BLaER1 treated with 17β-estradiol and CSF1 and Interleukin-3, amounts not matched to agents 10 nM and 100 nM (cell line): ENCODE results near the gene SLC23A2.
"Not testable (repeated sequence)": the region's sequence is repeated elsewhere in the genome, so short reads cannot be mapped to it uniquely, and the experiment has no call there.

Source experiments
- H3K27ac ChIP-seq, 11 experiments: shearing (Covaris generic); formaldehyde crosslinking; 2 replicates each; pipeline ENCODE4 v1.8.1; 2022
- H3K27me3 ChIP-seq, 11 experiments: shearing (Covaris generic); formaldehyde crosslinking; 2 replicates each; pipeline ENCODE4 v1.8.1; 2022
- H3K36me3 ChIP-seq, 11 experiments: shearing (Covaris generic); formaldehyde crosslinking; 2 replicates each; pipeline ENCODE4 v1.8.1; 2022
- H3K4me1 ChIP-seq, 10 experiments: shearing (Covaris generic); formaldehyde crosslinking; 2 replicates each; pipeline ENCODE4 v1.8.1; 2022
- H3K4me2 ChIP-seq, 11 experiments: shearing (Covaris generic); formaldehyde crosslinking; 2 replicates each; pipeline ENCODE4 v1.8.1; 2022
- H3K4me3 ChIP-seq, 10 experiments: shearing (Covaris generic); formaldehyde crosslinking; 2 replicates each; pipeline ENCODE4 v1.8.1; 2022
- H3K9ac ChIP-seq, 11 experiments: shearing (Covaris generic); formaldehyde crosslinking; 2 replicates each; pipeline ENCODE4 v1.8.1; 2022
- H3K9me3 ChIP-seq, 11 experiments: shearing (Covaris generic); formaldehyde crosslinking; replicated peaks in 1 of 11; 2 replicates each; pipeline ENCODE4 v1.8.1; 2022
- H4K20me1 ChIP-seq, 11 experiments: shearing (Covaris generic); formaldehyde crosslinking; 2 replicates each; pipeline ENCODE4 v1.8.1; 2022
- Cebpa-rat ChIP-seq, 11 experiments: shearing (Covaris generic); IDR thresholded peaks; 2 replicates each; pipeline ENCODE4 v1.8.1; 2022

Gene SLC23A2

DNA sequence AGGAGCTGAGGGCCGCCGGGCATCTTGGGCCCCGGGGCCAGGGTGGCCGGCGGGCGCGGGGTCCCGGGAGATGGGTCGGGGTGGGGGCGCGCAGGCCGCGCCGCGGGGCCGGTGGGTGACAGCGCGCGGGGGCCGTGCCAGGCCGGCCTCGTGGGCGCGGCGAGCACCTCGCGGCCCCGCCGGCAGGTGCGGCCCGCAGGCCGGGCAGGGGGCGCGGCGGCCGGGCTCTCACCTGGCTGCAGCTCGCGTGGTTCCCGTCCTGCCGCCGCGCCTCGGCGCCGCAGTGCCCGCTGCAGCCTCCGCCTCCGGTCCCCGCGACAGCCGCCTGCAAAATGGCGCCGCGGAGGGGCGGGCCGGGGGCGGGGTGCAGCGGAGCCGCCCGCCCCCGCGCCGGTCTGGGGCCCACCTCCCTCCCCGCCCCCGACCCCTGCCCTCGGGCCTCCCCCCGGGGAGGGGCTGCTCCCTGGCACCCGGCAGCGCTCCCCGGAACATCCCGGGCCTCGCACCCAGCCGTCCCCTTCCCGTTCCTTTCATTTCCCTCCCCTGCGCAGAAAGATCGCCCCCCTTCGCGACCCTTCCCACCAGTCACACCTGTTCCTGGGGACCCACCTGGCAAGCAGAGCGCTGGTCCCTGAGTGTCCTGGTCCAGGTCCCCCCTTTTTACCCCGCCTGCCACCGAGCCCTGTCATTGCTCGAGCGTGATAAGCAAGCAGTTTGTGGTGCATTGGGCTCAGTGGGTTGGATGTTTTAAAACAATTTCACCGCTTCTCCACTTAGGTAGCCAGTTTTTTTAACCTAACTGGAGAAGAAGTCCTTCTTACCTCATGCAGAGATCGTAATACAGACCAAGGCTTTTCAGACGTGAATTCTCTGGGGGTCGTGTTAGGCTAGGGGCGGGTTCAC lies at the start of gene SLC23A2:
Gene SLC23A2, minus strand, starts transcription at position 337 of the 903 bp plus-strand sequence. CDS start 68,948 bp downstream, outside the sequence.
- peaks cover 36 to 42% (median 39%) of the 10 kb centered on the region in 10 experiments for H3K4me1 ChIP-seq
- H3K36me3 ChIP-seq: no peaks in the 10 kb centered on the region
- TF ChIP-seq Cebpa-rat (IDR thresholded peaks at IDR 0.05): no peak
- peak within 1 kb of the TSS; percentile 85 to 98 (median 94) for H3K4me3 ChIP-seq
- no peaks in the 10 kb centered on the region for H3K9me3 ChIP-seq
- H3K4me2 ChIP-seq: peak within 1 kb of the TSS; percentile 89 to 99 (median 96)
- peak within 1 kb of the TSS; percentile 85 to 96 (median 91) for H3K9ac ChIP-seq
- no peaks in the 10 kb centered on the region for H3K27me3 ChIP-seq
- peaks cover 3 to 45% (median 36%) of the 10 kb centered on the region in 11 experiments; a peak in 16 of 22 replicates for H4K20me1 ChIP-seq
- H3K27ac ChIP-seq: peak within 1 kb of the TSS; percentile 61 to 89 (median 84)

DNA sequence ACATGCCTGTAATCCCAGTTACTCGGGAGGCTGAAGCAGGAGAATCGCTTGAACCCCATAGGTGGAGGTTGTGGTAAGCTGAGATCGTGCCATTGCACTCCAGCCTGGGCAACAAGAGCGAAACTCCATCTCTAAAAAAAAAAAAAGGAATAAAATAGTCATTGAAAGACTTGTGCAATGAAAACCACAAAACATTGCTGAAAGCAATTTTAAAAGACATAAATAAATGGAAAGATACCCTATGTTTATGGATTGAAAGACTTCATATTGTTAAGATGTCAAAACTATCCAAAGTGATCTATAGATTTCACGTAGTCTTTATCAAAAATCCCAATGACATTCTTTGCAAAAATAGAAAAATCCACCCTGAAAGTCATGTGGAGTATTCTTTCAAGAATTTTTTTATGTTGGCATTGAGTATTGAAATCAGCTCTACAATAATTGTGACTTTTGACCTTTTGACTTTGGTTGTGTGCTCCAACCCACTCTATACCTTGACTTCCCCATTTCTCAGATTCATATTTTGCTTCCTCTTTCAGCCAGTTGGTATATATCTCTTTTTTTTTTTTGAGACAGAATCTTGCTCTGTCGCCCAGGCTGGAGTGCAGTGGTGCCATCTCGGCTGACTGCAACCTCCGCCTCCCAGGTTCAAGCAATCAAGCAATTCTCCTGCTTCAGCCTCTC lies 45.5 kb upstream of the SLC23A2 start:
- Histone ChIP-seq H3K36me3 (no peaks in the 10 kb centered on the region), H3K4me2 (peak overlapping the region in 8 of 11 experiments; percentile 8 to 82 (median 59); a peak in 13 of 22 replicates), H3K9ac (no peak overlapping the region), H3K27ac (peak overlapping the region in 1 of 11 experiments; percentile 36; a peak in 2 of 22 replicates), H3K9me3 (no peaks in the 10 kb centered on the region), H4K20me1 (no peaks in the 10 kb centered on the region), H3K27me3 (no peaks in the 10 kb centered on the region), H3K4me3 (no peak overlapping the region), H3K4me1 (peaks cover 4 to 62% (median 38%) of the 10 kb centered on the region in 10 experiments)
- no peak for TF ChIP-seq Cebpa-rat (IDR thresholded peaks at IDR 0.05)

DNA sequence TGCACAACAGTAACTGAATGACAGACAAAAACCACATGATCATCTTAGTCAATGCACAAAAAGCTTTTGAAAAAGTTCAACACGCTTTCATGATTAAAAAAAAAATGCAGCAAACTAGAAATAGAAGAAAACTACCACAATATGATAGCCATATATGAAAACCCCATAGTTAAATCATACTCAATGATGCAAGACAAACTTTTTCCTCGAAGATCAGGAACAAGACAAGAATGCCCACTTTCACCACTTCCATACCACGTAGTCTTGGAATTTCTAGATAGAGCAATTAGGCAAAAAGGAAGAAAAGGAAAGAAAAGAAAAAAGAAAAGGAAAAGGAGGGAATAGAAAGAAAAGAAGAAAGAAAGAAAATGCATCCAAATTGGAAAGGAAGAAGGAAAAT lies 44.6 kb upstream of the SLC23A2 start:
- H3K9me3 ChIP-seq: no peaks in the 10 kb centered on the region
- no peaks in the 10 kb centered on the region for H4K20me1 ChIP-seq
- H3K36me3 ChIP-seq: no peaks in the 10 kb centered on the region
- H3K27ac ChIP-seq: 0 out of 22 replicates have a peak overlapping the region, but pooled peaks of 1 of the 11 experiments have one; percentile 2
- H3K4me1 ChIP-seq: peaks cover 12 to 67% (median 44%) of the 10 kb centered on the region in 10 experiments
- H3K9ac ChIP-seq: no peak overlapping the region
- no peak overlapping the region for H3K4me3 ChIP-seq
- no peaks in the 10 kb centered on the region for H3K27me3 ChIP-seq
- H3K4me2 ChIP-seq: peak overlapping the region in 3 of 11 experiments; percentile 37 to 82 (median 65); a peak in 5 of 22 replicates
- no peak for TF ChIP-seq Cebpa-rat (IDR thresholded peaks at IDR 0.05)

DNA sequence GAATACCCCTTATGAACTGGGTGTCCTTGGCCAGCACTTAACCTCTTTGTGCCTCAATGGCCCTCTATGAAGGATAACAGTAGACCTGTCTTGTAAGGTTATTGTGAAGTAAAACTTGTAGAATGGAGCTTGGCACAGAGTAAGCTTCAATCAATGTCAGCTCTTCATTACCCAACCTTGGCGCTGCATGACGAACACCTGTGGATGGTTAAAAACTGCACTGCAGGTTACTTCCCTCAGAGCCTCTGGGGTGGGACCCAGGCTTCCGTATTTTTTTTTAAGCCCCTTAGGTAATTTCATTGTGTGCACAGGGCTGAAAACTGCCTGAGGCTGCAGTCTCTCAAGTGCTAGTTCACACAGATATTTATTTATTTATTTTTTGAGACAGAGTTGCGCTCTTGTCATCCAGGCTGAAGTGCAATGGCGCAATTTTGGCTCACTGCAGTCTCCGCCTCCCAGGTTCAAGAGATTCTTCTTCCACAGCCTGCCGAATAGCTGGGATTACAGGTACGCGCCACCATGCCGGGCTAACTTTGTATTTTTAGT lies 42.8 kb upstream of the SLC23A2 start:
- no peaks in the 10 kb centered on the region for H3K9me3 ChIP-seq
- no peak for TF ChIP-seq Cebpa-rat (IDR thresholded peaks at IDR 0.05)
- no peaks in the 10 kb centered on the region for H3K27me3 ChIP-seq
- H3K4me1 ChIP-seq: peaks cover 14 to 65% (median 44%) of the 10 kb centered on the region in 10 experiments
- no peaks in the 10 kb centered on the region for H4K20me1 ChIP-seq
- no peak overlapping the region for H3K4me3 ChIP-seq
- H3K36me3 ChIP-seq: no peaks in the 10 kb centered on the region
- H3K4me2 ChIP-seq: no peak overlapping the region
- no peak overlapping the region for H3K9ac ChIP-seq
- H3K27ac ChIP-seq: no peak overlapping the region

DNA sequence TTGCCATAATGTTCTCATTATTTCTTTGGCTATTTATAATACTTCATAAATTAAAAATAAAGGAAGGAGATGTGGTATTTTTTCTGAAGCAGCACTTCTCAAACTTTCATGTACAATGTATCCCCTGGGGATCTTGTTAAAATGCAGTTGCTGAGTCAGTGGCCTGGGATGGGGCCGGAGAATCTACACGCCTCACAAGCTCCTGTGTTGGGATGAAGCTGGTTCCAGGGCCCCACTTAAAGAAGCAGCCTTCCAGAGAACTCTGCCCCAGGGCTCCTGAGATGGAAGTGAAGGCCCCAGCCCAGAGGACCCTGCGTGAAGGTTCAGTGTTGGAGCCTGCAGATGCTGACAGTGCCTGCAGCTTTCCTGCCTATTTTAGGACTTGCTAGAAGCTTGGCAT lies 40.1 kb upstream of the SLC23A2 start:
- peaks cover 14 to 45% (median 24%) of the 10 kb centered on the region in 10 experiments for H3K4me1 ChIP-seq
- peak overlapping the region in 8 of 11 experiments; percentile 15 to 63 (median 58); a peak in 12 of 22 replicates for H3K27ac ChIP-seq
- peak overlapping the region in 9 of 11 experiments; percentile 11 to 60 (median 32); a peak in 10 of 22 replicates for H3K9ac ChIP-seq
- no peaks in the 10 kb centered on the region for H4K20me1 ChIP-seq
- no peak overlapping the region for H3K4me3 ChIP-seq
- no peak for TF ChIP-seq Cebpa-rat (IDR thresholded peaks at IDR 0.05)
- peak overlapping the region; percentile 54 to 82 (median 68) for H3K4me2 ChIP-seq
- no peaks in the 10 kb centered on the region for H3K36me3 ChIP-seq
- no peaks in the 10 kb centered on the region for H3K9me3 ChIP-seq
- H3K27me3 ChIP-seq: no peaks in the 10 kb centered on the region

GRCh38 chr20:5040345-5040744 lies 39.0 kb upstream of the SLC23A2 start:
- Histone ChIP-seq H4K20me1 (no peaks in the 10 kb centered on the region), H3K9me3 (no peaks in the 10 kb centered on the region), H3K36me3 (no peaks in the 10 kb centered on the region), H3K27ac (no peak overlapping the region), H3K4me3 (no peak overlapping the region), H3K9ac (no peak overlapping the region), H3K4me2 (no peak overlapping the region), H3K27me3 (no peaks in the 10 kb centered on the region), H3K4me1 (peaks cover 12 to 34% (median 20%) of the 10 kb centered on the region in 10 experiments)
- TF ChIP-seq Cebpa-rat (IDR thresholded peaks at IDR 0.05): no peak

GRCh38 chr20:5039889-5040288 lies 38.6 kb upstream of the SLC23A2 start:
- Histone ChIP-seq H3K4me2 (no peak overlapping the region), H3K9me3 (no peaks in the 10 kb centered on the region), H3K27ac (no peak overlapping the region), H3K36me3 (no peaks in the 10 kb centered on the region), H3K27me3 (no peaks in the 10 kb centered on the region), H3K4me1 (peaks cover 12 to 33% (median 20%) of the 10 kb centered on the region in 10 experiments), H3K9ac (no peak overlapping the region), H4K20me1 (no peaks in the 10 kb centered on the region), H3K4me3 (no peak overlapping the region)
- TF ChIP-seq Cebpa-rat (IDR thresholded peaks at IDR 0.05): no peak

GRCh38 chr20:5039255-5039657 lies 37.9 kb upstream of the SLC23A2 start:
- H3K9me3 ChIP-seq: no peaks in the 10 kb centered on the region
- peaks cover 12 to 33% (median 20%) of the 10 kb centered on the region in 10 experiments for H3K4me1 ChIP-seq
- H4K20me1 ChIP-seq: no peaks in the 10 kb centered on the region
- H3K27ac ChIP-seq: no peak overlapping the region
- H3K9ac ChIP-seq: no peak overlapping the region; a peak in 1 of 22 replicates
- no peaks in the 10 kb centered on the region for H3K27me3 ChIP-seq
- H3K4me3 ChIP-seq: no peak overlapping the region
- H3K4me2 ChIP-seq: peak overlapping the region in 5 of 11 experiments; percentile 20 to 53 (median 43); a peak in 8 of 22 replicates
- H3K36me3 ChIP-seq: no peaks in the 10 kb centered on the region
- TF ChIP-seq Cebpa-rat (IDR thresholded peaks at IDR 0.05): no peak

DNA sequence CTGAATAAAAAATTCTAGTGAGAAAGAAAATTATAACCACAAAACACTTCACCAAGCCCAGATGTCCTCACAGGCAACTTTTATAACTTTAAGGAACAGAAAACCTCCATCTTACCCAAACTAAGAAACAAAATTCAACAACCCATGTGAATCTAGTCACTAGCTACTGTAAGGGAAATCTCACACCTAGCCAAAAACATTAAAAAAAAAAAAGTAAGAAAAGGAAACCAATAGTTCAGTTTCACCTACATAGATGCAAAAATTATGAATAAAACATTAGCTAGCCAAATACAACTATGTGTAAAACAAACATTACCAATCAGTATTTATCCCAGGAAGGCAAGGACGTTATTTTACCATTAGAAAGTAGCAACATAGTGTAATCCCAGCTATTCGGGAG lies 35.5 kb upstream of the SLC23A2 start:
- Histone ChIP-seq H3K27ac (no peak overlapping the region), H3K4me2 (no peak overlapping the region), H3K4me1 (peaks cover 11 to 23% (median 14%) of the 10 kb centered on the region in 10 experiments), H3K36me3 (no peaks in the 10 kb centered on the region), H3K27me3 (no peaks in the 10 kb centered on the region), H4K20me1 (no peaks in the 10 kb centered on the region), H3K9me3 (no peaks in the 10 kb centered on the region), H3K4me3 (no peak overlapping the region), H3K9ac (no peak overlapping the region)
- TF ChIP-seq Cebpa-rat (IDR thresholded peaks at IDR 0.05): no peak

DNA sequence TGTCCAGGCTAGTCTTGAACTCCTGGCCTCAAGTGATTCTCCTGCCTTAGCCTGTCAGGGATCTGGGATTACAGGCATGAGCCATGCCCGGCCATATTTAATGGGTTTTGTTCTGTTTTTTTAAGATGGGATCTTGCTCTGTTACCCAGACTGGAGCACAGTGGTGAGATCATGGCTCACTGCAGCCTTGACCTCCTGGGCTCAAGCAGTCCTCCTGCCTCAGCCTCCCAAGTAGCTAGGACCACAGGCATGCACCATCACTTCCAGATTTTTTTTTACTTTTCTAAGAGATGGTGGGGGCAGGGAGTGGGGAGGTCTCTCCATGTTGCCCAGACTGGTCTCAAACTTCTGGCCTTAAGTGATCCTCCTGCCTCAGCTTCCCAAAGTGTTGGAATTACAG lies 34.2 kb upstream of the SLC23A2 start:
- peaks cover 3 to 24% (median 12%) of the 10 kb centered on the region in 10 experiments; a peak in 19 of 20 replicates for H3K4me1 ChIP-seq
- not testable (repeated sequence) for H3K36me3 ChIP-seq, H3K9me3 ChIP-seq, H3K4me2 ChIP-seq, H3K9ac ChIP-seq, H3K27me3 ChIP-seq, H3K4me3 ChIP-seq, H4K20me1 ChIP-seq, H3K27ac ChIP-seq
